Esophagus (tissue), 2 donors: ENCODE measurements around the gene XPNPEP3. TPM values are rescaled to one million over a fixed set of nuclear protein-coding genes. Genes with fewer than 3 reads are reported as not detected.

Experiments used
- H3K27ac ChIP-seq, 2 donors: one replicate each; pipeline ENCODE4 v1.5.1; 2013; ENCODE audit warnings: low read depth in 2 of 2, mild to moderate bottlenecking in 2 of 2, inconsistent platforms in 1 of 2, low read length in 1 of 2, moderate library complexity in 1 of 2
- H3K27me3 ChIP-seq, 2 donors: one replicate each; pipeline ENCODE4 v1.6.1; 2013; ENCODE audit warnings: low read length in 2 of 2, control low read depth in 1 of 2, mild to moderate bottlenecking in 1 of 2; ENCODE audit not compliant: insufficient read depth in 2 of 2, control insufficient read depth in 1 of 2
- H3K36me3 ChIP-seq, 2 donors: one replicate each; pipeline ENCODE4 v1.6.1; 2013; ENCODE audit warnings: low read length in 1 of 2; ENCODE audit not compliant: control insufficient read depth in 2 of 2, insufficient read depth in 2 of 2
- H3K4me1 ChIP-seq, 2 donors: one replicate each; pipeline ENCODE4 v1.6.1; 2013; ENCODE audit warnings: low read length in 1 of 2; ENCODE audit not compliant: control insufficient read depth in 2 of 2, insufficient read depth in 2 of 2
- H3K4me3 ChIP-seq, 2 donors: one replicate each; pipeline ENCODE4 v1.5.1; 2013; ENCODE audit warnings: low read length in 2 of 2, mild to moderate bottlenecking in 2 of 2, low read depth in 1 of 2, moderate library complexity in 1 of 2
- H3K9me3 ChIP-seq, 2 donors: one replicate each; pipeline ENCODE4 v1.6.1; 2013; ENCODE audit warnings: mild to moderate bottlenecking in 2 of 2, low read depth in 1 of 2, low read length in 1 of 2, moderate library complexity in 1 of 2; ENCODE audit not compliant: control insufficient read depth in 2 of 2, insufficient read depth in 1 of 2
- WGBS, 2 donors: extraction: QIAGEN DNeasy Blood & Tissue Kit; methylation state at CpG; one replicate each; pipeline ENCODE4 v1.1.7; 2013; 5-methylcytosine and 5-hydroxymethylcytosine counted together
- polyA plus RNA-seq, 2 donors: library from polyadenylated mRNA; stranded (reverse); fragments of 200-250 nt; gene quantifications; one replicate each; pipeline ENCODE4 v1.2.3, GENCODE V29; 2013
- donor health status: healthy with polysubstance abuse.
- donor health status: Bipolar disorder and iron deficiency.

XPNPEP3 gene
- polyA plus RNA-seq, 2 donors, result 2.6 to 9.3 TPM

GRCh38 chr22:40953471-40953870, 96.5 kb downstream of the XPNPEP3 start:
- Histone ChIP-seq H3K27ac (no peak overlapping the region), H3K27me3 (no peaks in the 10 kb centered on the region), H3K9me3 (no peaks in the 10 kb centered on the region), H3K4me3 (no peak overlapping the region), H3K36me3 (no peaks in the 10 kb centered on the region), H3K4me1 (no peaks in the 10 kb centered on the region)
- WGBS, 2 donors, result 67 to 69% methylated on average over 2 of the region's 2 CpGs

GRCh38 chr22:40954113-40954512, 97.2 kb downstream of the XPNPEP3 start:
- 81 to 85% methylated on average over 4 of the region's 4 CpGs for WGBS, 2 donors
- no peak overlapping the region for H3K27ac ChIP-seq
- no peaks in the 10 kb centered on the region for H3K27me3 ChIP-seq
- H3K4me1 ChIP-seq, result no peaks in the 10 kb centered on the region
- no peak overlapping the region for H3K4me3 ChIP-seq
- no peaks in the 10 kb centered on the region for H3K9me3 ChIP-seq
- H3K36me3 ChIP-seq, result no peaks in the 10 kb centered on the region

GRCh38 chr22:40955571-40955970, 98.6 kb downstream of the XPNPEP3 start:
- Histone ChIP-seq H3K4me3 (no peak overlapping the region), H3K9me3 (no peaks in the 10 kb centered on the region), H3K4me1 (no peaks in the 10 kb centered on the region), H3K27me3 (no peaks in the 10 kb centered on the region), H3K27ac (no peak overlapping the region), H3K36me3 (no peaks in the 10 kb centered on the region)
- WGBS, 2 donors, result 78 to 90% methylated on average over 3 of the region's 3 CpGs

- 89 to 91% methylated on average over 7 of the region's 7 CpGs for WGBS, 2 donors
- H3K4me3 ChIP-seq, result no peak overlapping the region
- peaks cover 0 to 5% of the 10 kb centered on the region in 2 donors for H3K36me3 ChIP-seq
- H3K27me3 ChIP-seq, result no peaks in the 10 kb centered on the region
- H3K9me3 ChIP-seq, result no peaks in the 10 kb centered on the region
- H3K27ac ChIP-seq, result no peak overlapping the region
- no peaks in the 10 kb centered on the region for H3K4me1 ChIP-seq
Measured at GRCh38 chr22:40957601-40958000, 100.7 kb downstream of the XPNPEP3 start.

- Histone ChIP-seq H3K4me3 (no peak overlapping the region), H3K36me3 (peaks cover 0 to 5% of the 10 kb centered on the region in 2 donors), H3K27ac (no peak overlapping the region), H3K9me3 (no peaks in the 10 kb centered on the region), H3K4me1 (no peaks in the 10 kb centered on the region), H3K27me3 (no peaks in the 10 kb centered on the region)
- WGBS, 2 donors, result 65 to 70% methylated on average over 2 of the region's 2 CpGs
Measured at GRCh38 chr22:40958299-40958698, 101.4 kb downstream of the XPNPEP3 start.

GRCh38 chr22:40960145-40960544, 103.2 kb downstream of the XPNPEP3 start:
- no peak overlapping the region for H3K4me3 ChIP-seq
- WGBS, 2 donors, result 79 to 81% methylated on average over 2 of the region's 2 CpGs
- H3K27me3 ChIP-seq, result no peaks in the 10 kb centered on the region
- H3K4me1 ChIP-seq, result no peaks in the 10 kb centered on the region
- H3K27ac ChIP-seq, result no peak overlapping the region
- H3K9me3 ChIP-seq, result no peaks in the 10 kb centered on the region
- H3K36me3 ChIP-seq, result peaks cover 5 to 7% of the 10 kb centered on the region in 2 donors

- H3K27ac ChIP-seq, result no peak overlapping the region
- peaks cover 5 to 20% of the 10 kb centered on the region in 2 donors for H3K36me3 ChIP-seq
- no peaks in the 10 kb centered on the region for H3K27me3 ChIP-seq
- no peaks in the 10 kb centered on the region for H3K4me1 ChIP-seq
- H3K9me3 ChIP-seq, result no peaks in the 10 kb centered on the region
- 90 to 95% methylated on average over 8 of the region's 8 CpGs for WGBS, 2 donors
- H3K4me3 ChIP-seq, result no peak overlapping the region
Measured at GRCh38 chr22:40965936-40966725, 109.2 kb downstream of the XPNPEP3 start.

- Histone ChIP-seq H3K36me3 (peaks cover 5 to 20% of the 10 kb centered on the region in 2 donors), H3K4me1 (no peaks in the 10 kb centered on the region), H3K4me3 (no peak overlapping the region), H3K27ac (no peak overlapping the region), H3K27me3 (no peaks in the 10 kb centered on the region), H3K9me3 (no peaks in the 10 kb centered on the region)
- 78 to 82% methylated on average over 7 of the region's 7 CpGs for WGBS, 2 donors
Measured at GRCh38 chr22:40966726-40967085, 109.8 kb downstream of the XPNPEP3 start.

GRCh38 chr22:40967111-40967760, 110.3 kb downstream of the XPNPEP3 start:
- Histone ChIP-seq H3K27me3 (no peaks in the 10 kb centered on the region), H3K9me3 (no peaks in the 10 kb centered on the region), H3K27ac (no peak overlapping the region), H3K4me1 (no peaks in the 10 kb centered on the region), H3K4me3 (no peak overlapping the region), H3K36me3 (peaks cover 5 to 16% of the 10 kb centered on the region in 2 donors)
- WGBS, 2 donors, result 86 to 89% methylated on average over 8 of the region's 8 CpGs

GRCh38 chr22:40972587-40972986, 115.6 kb downstream of the XPNPEP3 start:
- Histone ChIP-seq H3K4me1 (no peaks in the 10 kb centered on the region), H3K27me3 (no peaks in the 10 kb centered on the region), H3K4me3 (no peak overlapping the region), H3K9me3 (no peaks in the 10 kb centered on the region), H3K36me3 (peaks cover 5 to 11% of the 10 kb centered on the region in 2 donors), H3K27ac (no peak overlapping the region)
- 93 to 97% methylated on average over 6 of the region's 6 CpGs for WGBS, 2 donors
